Neuronal stem cell (in vitro differentiated cells): ENCODE data around the gene PLEKHH1.

Source experiments
- DNase-seq: peaks from one replicate; pipeline ENCODE4 v3.0.0-alpha.2; 2013; ENCODE audit warnings: low spot score
- H2AFZ ChIP-seq: one replicate; pipeline ENCODE4 v1.6.1; 2013; ENCODE audit warnings: mild to moderate bottlenecking, low read length, inconsistent platforms
- H2AK5ac ChIP-seq: 2 replicates; pipeline ENCODE4 v1.6.1; 2013; ENCODE audit warnings: low read depth, mild to moderate bottlenecking, inconsistent platforms, low read length, moderate library complexity, mixed read lengths
- H2BK120ac ChIP-seq: 2 replicates; pipeline ENCODE4 v1.6.1; 2013; ENCODE audit warnings: low read depth, mild to moderate bottlenecking, inconsistent platforms, low read length, moderate library complexity, mixed read lengths
- H2BK12ac ChIP-seq: one replicate; pipeline ENCODE4 v1.6.1; 2013; ENCODE audit warnings: low read length, inconsistent platforms
- H2BK15ac ChIP-seq: 2 replicates; pipeline ENCODE4 v1.6.1; 2013; ENCODE audit warnings: mild to moderate bottlenecking, low read length, inconsistent platforms, mixed read lengths
- H2BK5ac ChIP-seq: one replicate; pipeline ENCODE4 v1.6.1; 2013; ENCODE audit warnings: inconsistent platforms, mild to moderate bottlenecking, low read length, moderate library complexity
- H3K14ac ChIP-seq: one replicate; pipeline ENCODE4 v1.6.1; 2013; ENCODE audit warnings: low read length, inconsistent platforms
- H3K18ac ChIP-seq: 2 replicates; pipeline ENCODE4 v1.6.1; 2013; ENCODE audit warnings: low read length, inconsistent platforms
- H3K23ac ChIP-seq: 2 replicates; pipeline ENCODE4 v1.6.1; 2013; ENCODE audit warnings: low read depth, mild to moderate bottlenecking, mixed read lengths, low read length, inconsistent platforms; ENCODE audit not compliant: poor library complexity
- H3K27ac ChIP-seq: replicated peaks from 3 replicates; pipeline ENCODE4 v1.5.1; 2013; ENCODE audit warnings: low read length, inconsistent platforms
- H3K27me3 ChIP-seq, 3 experiments: 2 replicates each; pipeline ENCODE4 v1.6.1; 2013; ENCODE audit warnings: low read length in 3 of 3, mild to moderate bottlenecking in 2 of 3, inconsistent platforms in 1 of 3, low read depth in 1 of 3, mixed read lengths in 1 of 3, moderate library complexity in 1 of 3; ENCODE audit not compliant: control insufficient read depth in 3 of 3, insufficient read depth in 3 of 3
- H3K36me3 ChIP-seq, 2 donors: replicated peaks in 1 of 2; 2 replicates each; pipeline ENCODE4 v1.6.1; 2013; ENCODE audit warnings: low read length in 2 of 2; ENCODE audit not compliant: control insufficient read depth in 2 of 2, insufficient read depth in 2 of 2
- H3K4ac ChIP-seq: 2 replicates; pipeline ENCODE4 v1.6.1; 2013; ENCODE audit warnings: inconsistent platforms, mild to moderate bottlenecking, low read length, moderate library complexity
- H3K4me1 ChIP-seq, 2 donors: 1 replicate in 1 of 2; 2 replicates in 1 of 2; pipeline ENCODE4 v1.6.1; 2013; ENCODE audit warnings: low read length in 2 of 2, low read depth in 1 of 2; ENCODE audit not compliant: control insufficient read depth in 2 of 2, insufficient read depth in 1 of 2
- H3K4me2 ChIP-seq: one replicate; pipeline ENCODE4 v1.6.1; 2013; ENCODE audit warnings: mild to moderate bottlenecking, low read length, inconsistent platforms; ENCODE audit not compliant: insufficient read depth, poor library complexity, severe bottlenecking
- H3K4me3 ChIP-seq, 2 donors: 2 replicates each; pipeline ENCODE4 v1.5.1; 2013; ENCODE audit warnings: low read length in 2 of 2, mild to moderate bottlenecking in 2 of 2, inconsistent platforms in 1 of 2, moderate library complexity in 1 of 2
- H3K79me1 ChIP-seq: one replicate; pipeline ENCODE4 v1.6.1; 2013; ENCODE audit warnings: low read depth, mild to moderate bottlenecking, inconsistent platforms, low read length, moderate library complexity
- H3K9ac ChIP-seq: one replicate; pipeline ENCODE4 v1.6.1; 2013; ENCODE audit warnings: mild to moderate bottlenecking, low read depth, low read length, inconsistent platforms; ENCODE audit not compliant: poor library complexity
- H3K9me3 ChIP-seq, 2 donors: replicated peaks in 1 of 2; 2 replicates each; pipeline versions ENCODE3 to v1.6.1; 2013; ENCODE audit warnings: low read length in 2 of 2, mild to moderate bottlenecking in 2 of 2, inconsistent platforms in 1 of 2, low read depth in 1 of 2, mixed read lengths in 1 of 2, moderate library complexity in 1 of 2; ENCODE audit not compliant: control insufficient read depth in 2 of 2, insufficient read depth in 1 of 2
- H4K8ac ChIP-seq: one replicate; pipeline ENCODE4 v1.6.1; 2013; ENCODE audit warnings: low read depth, mild to moderate bottlenecking, inconsistent platforms, low read length, moderate library complexity
- H4K91ac ChIP-seq: one replicate; pipeline ENCODE4 v1.6.1; 2013; ENCODE audit warnings: low read length, low read depth, mild to moderate bottlenecking, inconsistent platforms; ENCODE audit not compliant: poor library complexity
- WGBS, 2 donors: extraction: QIAGEN DNeasy Blood & Tissue Kit; methylation state at CpG; one replicate each; pipeline ENCODE4 v1.1.7; 2013; ENCODE audit warnings: missing lambda C conversion rate in 2 of 2, mixed read lengths in 1 of 2; ENCODE audit not compliant: insufficient read length in 2 of 2, insufficient replicate concordance in 1 of 2; ENCODE audit errors: extremely low coverage in 2 of 2; 5-methylcytosine and 5-hydroxymethylcytosine counted together

PLEKHH1 gene

DNA sequence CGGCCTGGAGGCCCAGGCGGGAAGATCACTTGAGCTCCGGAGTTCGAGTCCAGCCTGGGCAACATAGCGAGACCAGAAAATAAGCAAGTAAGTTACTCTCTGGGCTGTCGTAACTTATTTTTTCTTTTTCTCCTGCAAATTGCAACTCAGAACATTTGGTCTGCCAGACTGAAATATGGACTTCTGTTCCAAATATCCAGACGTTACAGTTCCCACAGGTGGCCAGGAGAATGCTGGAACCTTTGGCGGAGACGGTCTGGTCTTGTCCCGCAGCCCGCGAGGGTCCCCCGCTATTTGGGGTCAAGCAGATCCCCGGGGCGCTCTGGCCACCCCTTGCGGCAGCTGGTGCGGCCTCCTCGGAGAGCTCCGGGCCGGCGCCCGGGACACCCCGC is 488 bp upstream of the PLEKHH1 start:
- Histone ChIP-seq H2BK12ac (no peak overlapping the region), H4K8ac (no peak overlapping the region), H3K4me2 (peak overlapping the region; percentile 78), H3K18ac (peak overlapping the region; percentile 86), H2BK5ac (no peak overlapping the region), H2AK5ac (no peak overlapping the region), H3K27me3 (peaks cover 0 to 37% (median 5%) of the 10 kb centered on the region in 3 experiments), H3K36me3 (no peaks in the 10 kb centered on the region), H3K4ac (no peak overlapping the region), H3K4me1 (no peaks in the 10 kb centered on the region), H2BK15ac (peak overlapping the region; percentile 35), H3K23ac (peak overlapping the region; percentile 26), H2AFZ (peak overlapping the region; percentile 99), H4K91ac (peak overlapping the region; percentile 96), H3K9me3 (no peaks in the 10 kb centered on the region), H3K4me3 (peak overlapping the region; percentile 62 to 91), H3K27ac (no peak overlapping the region), H3K9ac (peak overlapping the region; percentile 87), H2BK120ac (peak overlapping the region; percentile 77), H3K14ac (no peak overlapping the region), H3K79me1 (no peaks in the 10 kb centered on the region)
- WGBS, 2 donors: no CpG with 5 or more reads among the region's 23 CpGs
- DNase-seq: no peak

DNA sequence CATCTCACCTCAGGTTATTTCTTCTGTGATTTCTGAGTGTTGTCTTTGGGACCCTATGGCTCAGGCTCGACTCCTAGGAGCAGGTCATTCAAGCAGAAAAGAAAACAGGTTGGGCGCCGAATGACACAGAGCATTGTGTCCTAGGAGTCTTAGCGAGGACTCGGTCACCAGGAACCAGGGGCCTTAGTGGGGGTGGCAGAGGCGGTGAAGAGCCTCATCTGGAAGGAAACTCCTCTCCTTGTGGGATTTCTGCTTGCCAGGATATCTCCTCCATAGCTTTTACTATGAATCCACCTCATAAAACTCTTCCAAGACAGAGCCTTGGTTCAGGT is 630 bp downstream of the PLEKHH1 start:
- H2AFZ ChIP-seq: peak overlapping the region; percentile 99
- H2AK5ac ChIP-seq: no peak overlapping the region
- H3K36me3 ChIP-seq: no peaks in the 10 kb centered on the region
- no peak overlapping the region for H2BK12ac ChIP-seq
- H3K27me3 ChIP-seq: peaks cover 0 to 28% (median 5%) of the 10 kb centered on the region in 3 experiments
- H3K27ac ChIP-seq: no peak overlapping the region
- no peak overlapping the region for H3K4ac ChIP-seq
- H3K9me3 ChIP-seq: no peaks in the 10 kb centered on the region
- H3K79me1 ChIP-seq: no peaks in the 10 kb centered on the region
- H2BK5ac ChIP-seq: no peak overlapping the region
- peak overlapping the region; percentile 78 for H3K4me2 ChIP-seq
- peak overlapping the region; percentile 87 for H3K9ac ChIP-seq
- no peak overlapping the region for H4K8ac ChIP-seq
- H3K4me3 ChIP-seq: peak overlapping the region; percentile 62 to 91
- H3K4me1 ChIP-seq: peaks cover 0 to 7% of the 10 kb centered on the region in 2 donors
- DNase-seq: no peak
- H2BK15ac ChIP-seq: no peak overlapping the region
- WGBS, 2 donors: no CpG with 5 or more reads among the region's 6 CpGs
- no peak overlapping the region for H3K23ac ChIP-seq
- no peak overlapping the region for H4K91ac ChIP-seq
- no peak overlapping the region for H3K18ac ChIP-seq
- H2BK120ac ChIP-seq: no peak overlapping the region
- no peak overlapping the region for H3K14ac ChIP-seq

GRCh38 chr14:67536087-67536486 is 3.0 kb downstream of the PLEKHH1 start:
- Histone ChIP-seq H3K4ac (no peak overlapping the region), H3K9me3 (no peaks in the 10 kb centered on the region), H3K27ac (no peak overlapping the region), H4K8ac (no peak overlapping the region), H3K4me1 (peaks cover 9 to 15% of the 10 kb centered on the region in 2 donors), H3K18ac (no peak overlapping the region), H2AK5ac (no peak overlapping the region), H3K4me3 (no peak overlapping the region), H3K36me3 (no peaks in the 10 kb centered on the region), H2BK12ac (no peak overlapping the region), H2BK5ac (no peak overlapping the region), H4K91ac (no peak overlapping the region), H2BK120ac (no peak overlapping the region), H3K23ac (no peak overlapping the region), H3K4me2 (no peak overlapping the region), H2BK15ac (no peak overlapping the region), H2AFZ (no peak overlapping the region), H3K9ac (no peak overlapping the region), H3K27me3 (peaks cover 0 to 10% (median 5%) of the 10 kb centered on the region in 3 experiments), H3K14ac (no peak overlapping the region), H3K79me1 (no peaks in the 10 kb centered on the region)
- no CpG with 5 or more reads among the region's 4 CpGs for WGBS, 2 donors
- no peak for DNase-seq

DNA sequence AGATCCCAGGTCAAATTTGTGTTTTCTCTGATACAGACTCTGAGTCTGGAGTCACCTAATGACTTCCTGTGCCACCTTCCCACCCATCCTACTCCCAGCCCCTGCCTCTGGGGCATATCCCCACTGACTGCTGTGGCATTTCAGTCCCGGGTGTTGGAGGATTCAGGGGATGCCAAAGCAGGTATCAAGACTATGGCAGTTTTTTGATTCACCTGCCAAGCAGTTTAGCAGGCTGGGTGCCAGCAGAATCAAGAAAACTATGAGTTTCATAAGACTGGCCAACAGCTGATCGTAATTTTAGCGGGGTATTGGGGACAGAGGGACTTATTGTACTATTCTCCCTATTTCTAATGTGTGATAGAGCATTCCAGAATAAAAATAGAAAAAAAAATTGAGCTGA is 4.6 kb downstream of the PLEKHH1 start:
- Histone ChIP-seq H3K9me3 (no peaks in the 10 kb centered on the region), H3K4me3 (no peak overlapping the region), H3K79me1 (no peaks in the 10 kb centered on the region), H2BK12ac (no peak overlapping the region), H3K18ac (no peak overlapping the region), H2BK5ac (no peak overlapping the region), H4K91ac (no peak overlapping the region), H3K4me1 (peaks cover 14 to 23% of the 10 kb centered on the region in 2 donors), H2AFZ (no peak overlapping the region), H2AK5ac (no peak overlapping the region), H3K23ac (no peak overlapping the region), H3K27me3 (no peaks in the 10 kb centered on the region), H3K36me3 (no peaks in the 10 kb centered on the region), H3K9ac (no peak overlapping the region), H2BK120ac (no peak overlapping the region), H2BK15ac (no peak overlapping the region), H4K8ac (no peak overlapping the region), H3K27ac (no peak overlapping the region), H3K4ac (no peak overlapping the region), H3K14ac (no peak overlapping the region), H3K4me2 (no peak overlapping the region)
- no peak for DNase-seq
- WGBS, 2 donors: no CpG with 5 or more reads among the region's 3 CpGs
